DMS114 treated with DMSO at 0.1 percent for 48 hours (cell line): ENCODE results near the gene UST.
"Not testable (repeated sequence)": the region's sequence is repeated elsewhere in the genome, so short reads cannot be mapped to it uniquely, and the experiment has no call there.

Experiments
- DNase-seq: peaks from one replicate; lab custom pipeline; 2025; ENCODE audit not compliant: unreplicated experiment; lab: John Stamatoyannopoulos, UW

UST gene

GRCh38 chr6:149028767-149029405, 282.1 kb downstream of the UST start:
- peak; percentile 86 for DNase-seq

GRCh38 chr6:149031201-149031858, 284.5 kb downstream of the UST start:
- DNase-seq, result no peak

GRCh38 chr6:149031859-149032598, 285.2 kb downstream of the UST start:
- DNase-seq, result no peak

- no peak for DNase-seq
These were observed 286.0 kb downstream of the UST start for GRCh38 chr6:149032599-149033405.

- no peak for DNase-seq
These were observed 286.6 kb downstream of the UST start for GRCh38 chr6:149033454-149033853.

GRCh38 chr6:149035766-149036165, 288.9 kb downstream of the UST start:
- no peak for DNase-seq

GRCh38 chr6:149037051-149037671, 290.3 kb downstream of the UST start:
- DNase-seq, result no peak

- not testable (repeated sequence) for DNase-seq
These were observed 292.2 kb downstream of the UST start for GRCh38 chr6:149039025-149039424.

GRCh38 chr6:149041953-149042352, 295.1 kb downstream of the UST start:
- DNase-seq, result no peak

GRCh38 chr6:149043476-149044130, 296.8 kb downstream of the UST start:
- DNase-seq, result no peak

GRCh38 chr6:149044528-149044927, 297.7 kb downstream of the UST start:
- no peak for DNase-seq

GRCh38 chr6:149045404-149045803, 298.6 kb downstream of the UST start:
- DNase-seq, result no peak

- no peak for DNase-seq
These were observed 299.5 kb downstream of the UST start for GRCh38 chr6:149046164-149046821.

- no peak for DNase-seq
These were observed 300.0 kb downstream of the UST start for GRCh38 chr6:149046822-149047246.

- DNase-seq, result no peak
These were observed 302.4 kb downstream of the UST start for GRCh38 chr6:149049230-149049629.

GRCh38 chr6:149050160-149050559, 303.3 kb downstream of the UST start:
- DNase-seq, result no peak

- DNase-seq, result no peak
These were observed 305.7 kb downstream of the UST start for GRCh38 chr6:149052350-149053106.

- DNase-seq, result no peak
These were observed 307.2 kb downstream of the UST start for GRCh38 chr6:149053848-149054558.
